GM12872 (cell line): ENCODE measurements around the gene GAS2L2.

Experiments
- TF ChIP-seq, protein P1 (sequence below): IDR thresholded peaks from 3 replicates; pipeline ENCODE4 v1.5.1; 2011; ENCODE audit warnings: low read depth, mild to moderate bottlenecking, low read length, moderate library complexity; ENCODE audit not compliant: insufficient read depth

Gene GAS2L2

GRCh38 chr17:35763767-35764122, 10.7 kb upstream of the GAS2L2 start:
- TF ChIP-seq, protein P1, sequence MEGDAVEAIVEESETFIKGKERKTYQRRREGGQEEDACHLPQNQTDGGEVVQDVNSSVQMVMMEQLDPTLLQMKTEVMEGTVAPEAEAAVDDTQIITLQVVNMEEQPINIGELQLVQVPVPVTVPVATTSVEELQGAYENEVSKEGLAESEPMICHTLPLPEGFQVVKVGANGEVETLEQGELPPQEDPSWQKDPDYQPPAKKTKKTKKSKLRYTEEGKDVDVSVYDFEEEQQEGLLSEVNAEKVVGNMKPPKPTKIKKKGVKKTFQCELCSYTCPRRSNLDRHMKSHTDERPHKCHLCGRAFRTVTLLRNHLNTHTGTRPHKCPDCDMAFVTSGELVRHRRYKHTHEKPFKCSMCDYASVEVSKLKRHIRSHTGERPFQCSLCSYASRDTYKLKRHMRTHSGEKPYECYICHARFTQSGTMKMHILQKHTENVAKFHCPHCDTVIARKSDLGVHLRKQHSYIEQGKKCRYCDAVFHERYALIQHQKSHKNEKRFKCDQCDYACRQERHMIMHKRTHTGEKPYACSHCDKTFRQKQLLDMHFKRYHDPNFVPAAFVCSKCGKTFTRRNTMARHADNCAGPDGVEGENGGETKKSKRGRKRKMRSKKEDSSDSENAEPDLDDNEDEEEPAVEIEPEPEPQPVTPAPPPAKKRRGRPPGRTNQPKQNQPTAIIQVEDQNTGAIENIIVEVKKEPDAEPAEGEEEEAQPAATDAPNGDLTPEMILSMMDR: no peak

- TF ChIP-seq, protein P1: no peak
These were observed 8.6 kb upstream of the GAS2L2 start for GRCh38 chr17:35761601-35762000.

DNA sequence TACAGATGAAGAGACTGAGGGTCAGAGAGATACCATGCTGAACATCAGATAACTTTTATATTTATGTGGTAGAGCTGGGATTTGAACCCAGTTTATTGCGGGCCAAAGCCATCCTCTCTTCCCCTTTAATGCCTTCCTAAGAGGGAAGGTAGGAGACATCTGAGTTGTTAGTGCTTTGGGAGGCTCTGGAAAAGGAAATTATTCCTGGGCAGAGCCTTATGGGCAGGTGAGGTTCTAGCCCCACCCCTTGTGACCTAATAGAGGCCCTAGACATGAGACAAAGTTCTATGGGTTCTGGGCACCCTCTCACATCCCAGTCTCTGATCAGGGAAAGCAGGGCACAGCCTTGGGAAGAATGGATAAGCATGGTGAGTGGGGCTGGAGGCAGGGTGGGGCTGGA, 7.5 kb upstream of the GAS2L2 start, which contains the start of gene C17orf50:
Gene C17orf50 (plus strand): TSS at position 301 of the 400 bp plus-strand sequence. CDS start 55 bp downstream, at position 356.
- TF ChIP-seq, protein P1: no peak

DNA sequence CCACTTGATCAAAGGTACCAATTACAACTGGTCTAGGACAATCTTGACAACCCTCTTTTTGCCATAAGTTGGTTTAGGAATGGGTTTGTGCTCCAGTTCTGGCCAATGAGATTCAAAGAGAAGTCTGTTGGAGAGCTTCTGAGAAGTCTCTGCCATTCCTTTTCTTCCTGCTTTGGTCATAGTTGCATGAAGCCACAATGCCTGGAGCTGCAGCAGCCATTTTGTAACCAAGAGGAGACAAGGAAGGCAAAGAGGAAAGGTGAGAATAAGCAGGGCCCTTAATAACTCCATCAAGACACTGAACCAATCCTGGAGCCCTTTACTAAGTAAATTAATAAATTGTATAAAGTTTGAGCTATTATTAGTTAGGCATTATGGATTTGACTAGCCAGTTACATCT, 4.2 kb upstream of the GAS2L2 start:
- TF ChIP-seq, protein P1: no peak

DNA sequence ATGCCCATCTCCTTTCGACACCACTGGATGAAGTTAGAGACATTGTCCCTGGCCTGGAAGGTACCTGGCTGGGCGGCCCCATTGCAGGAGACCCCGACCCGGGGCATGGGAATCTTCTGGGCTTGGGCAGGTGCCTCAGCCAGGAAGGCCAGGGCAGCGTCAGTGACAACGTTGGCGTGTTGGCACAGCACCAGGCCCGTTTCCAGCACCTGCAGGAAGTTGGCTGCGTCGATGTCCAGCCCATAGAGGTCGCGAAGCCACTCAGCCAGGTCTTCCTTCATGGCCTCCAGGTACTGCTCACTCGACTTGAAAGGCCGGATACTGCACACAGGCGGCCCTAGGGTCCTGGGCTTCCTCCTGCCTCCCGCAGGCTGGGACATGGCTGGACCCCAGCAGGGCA, 568 bp downstream of the GAS2L2 start:
- TF ChIP-seq, protein P1: no peak

- TF ChIP-seq, protein P1: no peak
These were observed 2.3 kb downstream of the GAS2L2 start for GRCh38 chr17:35750526-35751395.

DNA sequence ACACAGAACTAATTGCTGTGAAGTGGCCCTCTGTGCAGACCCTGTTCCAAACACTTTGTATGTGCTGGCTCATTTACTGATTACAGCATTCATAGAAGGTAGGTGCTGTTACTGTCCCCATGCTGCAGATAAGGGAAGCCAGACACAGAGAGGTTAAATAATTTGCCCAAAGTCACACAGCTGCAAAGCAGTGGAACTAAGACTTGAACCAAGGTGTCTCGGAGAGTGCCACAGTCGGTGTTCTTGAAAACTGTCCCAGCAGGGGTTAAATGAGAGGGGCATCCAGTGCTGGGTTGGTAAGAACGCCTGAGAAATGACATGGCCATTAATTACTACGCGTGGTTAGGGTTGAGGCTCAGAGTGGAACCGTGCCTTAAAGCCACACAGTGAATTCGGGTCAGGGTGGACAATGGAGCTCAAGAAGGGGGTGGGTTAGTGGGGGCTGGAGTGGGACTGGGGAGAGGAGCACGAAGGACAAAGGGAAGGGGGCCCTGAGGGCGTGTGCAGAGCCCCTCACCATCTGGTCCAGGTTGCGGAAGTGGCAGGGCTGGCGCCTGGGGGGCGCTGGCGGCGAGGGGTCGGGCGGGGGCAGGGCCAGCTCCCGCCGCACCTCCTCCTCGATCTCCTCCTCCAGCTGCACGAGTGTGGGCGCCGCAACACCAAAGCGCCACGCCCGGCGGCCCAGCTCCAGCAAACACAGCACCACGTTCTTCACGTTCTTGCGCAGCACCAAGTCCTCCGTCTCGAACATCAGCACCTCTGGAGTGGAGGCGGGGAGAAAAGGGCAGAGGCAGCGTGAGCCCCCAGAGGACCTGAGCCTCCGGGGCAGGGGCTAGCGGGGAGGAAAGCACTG, 3.3 kb downstream of the GAS2L2 start:
- TF ChIP-seq, protein P1: no peak
